ENCODE data around the gene DLST.
"Not testable (repeated sequence)": the region's sequence is repeated elsewhere in the genome, so short reads cannot be mapped to it uniquely, and the experiment has no call there.

The DLST gene

DNA sequence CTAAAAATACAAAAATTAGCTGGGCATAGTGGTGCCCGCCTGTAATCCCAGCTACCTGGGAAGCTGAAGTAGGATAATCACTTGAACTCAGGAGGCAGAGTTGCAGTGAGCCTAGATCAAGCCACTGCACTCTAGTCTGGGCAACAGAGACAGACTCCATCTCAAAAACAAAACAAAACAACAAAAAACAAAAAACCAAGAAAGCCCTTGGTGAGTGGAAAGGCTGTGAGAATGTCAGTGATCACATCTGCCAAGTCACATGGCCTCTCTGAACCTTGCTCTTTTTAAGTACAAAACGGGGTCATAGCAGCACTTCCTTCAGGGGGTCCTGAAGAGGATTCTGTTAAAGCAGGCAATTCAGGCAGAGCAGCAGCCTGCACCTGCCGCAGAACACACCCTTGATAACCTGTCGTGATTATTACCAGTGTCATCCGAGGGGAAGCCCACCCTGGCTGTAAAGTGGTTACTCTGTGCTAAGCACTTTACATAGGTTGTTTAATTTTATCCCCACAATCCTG lies 31.7 kb downstream of the DLST start:
- in situ Hi-C loops (cut with HindIII; ENCODE audit: low sequenced_read_pairs) = no loop called here

DNA sequence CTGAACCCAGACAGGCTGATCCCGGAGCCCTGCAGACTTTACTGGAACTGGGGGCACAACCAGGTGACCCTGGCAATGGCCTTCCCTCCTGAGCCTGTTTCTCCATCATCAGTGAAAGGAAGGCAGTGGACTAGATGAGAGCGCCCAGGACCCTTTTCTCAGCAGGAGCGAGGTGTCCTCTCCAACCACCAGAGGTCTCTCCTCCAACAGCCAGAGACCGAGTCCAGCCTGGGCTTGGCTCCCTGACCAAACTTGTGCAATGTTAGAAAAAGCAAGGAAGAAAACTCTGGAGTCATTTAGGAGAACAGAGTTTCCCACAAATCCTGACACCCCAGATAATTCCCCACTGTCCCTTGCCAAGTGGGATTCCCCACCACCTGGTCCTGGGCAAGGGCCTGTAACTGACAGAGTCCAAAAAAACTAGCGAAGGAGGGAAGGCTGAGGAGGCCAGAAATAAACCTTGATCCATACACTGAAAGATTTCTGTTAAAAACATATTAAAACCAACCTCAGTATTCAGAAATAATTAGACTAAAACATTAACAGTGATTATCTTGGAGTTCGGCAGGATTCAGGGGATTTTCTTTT lies 32.4 kb downstream of the DLST start:
- in situ Hi-C loops (cut with HindIII; ENCODE audit: low sequenced_read_pairs) = no loop called here

DNA sequence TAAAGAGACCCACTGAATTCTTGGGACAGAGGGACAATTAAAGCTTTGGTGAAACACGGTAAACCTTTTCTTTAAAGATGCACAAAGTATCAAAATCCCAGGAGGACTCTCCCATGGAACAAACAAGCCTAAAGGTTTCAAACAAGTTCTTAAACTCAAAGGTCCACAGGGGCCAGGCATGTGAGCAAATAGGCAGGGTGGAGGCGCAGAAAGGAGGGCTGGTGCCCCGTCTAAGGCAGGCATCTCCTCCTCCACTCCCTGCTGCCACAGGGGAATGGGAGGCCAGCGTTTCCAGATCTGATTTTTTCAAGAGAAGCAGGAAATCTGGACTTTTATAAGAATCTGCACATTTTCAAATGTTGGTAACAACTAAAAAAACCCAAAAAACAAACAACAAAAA lies 33.7 kb downstream of the DLST start:
- in situ Hi-C loops (cut with HindIII; ENCODE audit: low sequenced_read_pairs) = loop anchor here (5.0 kb wide), 1 partner anchor 97 kb away; no protein-coding TSS in a partner anchor

DNA sequence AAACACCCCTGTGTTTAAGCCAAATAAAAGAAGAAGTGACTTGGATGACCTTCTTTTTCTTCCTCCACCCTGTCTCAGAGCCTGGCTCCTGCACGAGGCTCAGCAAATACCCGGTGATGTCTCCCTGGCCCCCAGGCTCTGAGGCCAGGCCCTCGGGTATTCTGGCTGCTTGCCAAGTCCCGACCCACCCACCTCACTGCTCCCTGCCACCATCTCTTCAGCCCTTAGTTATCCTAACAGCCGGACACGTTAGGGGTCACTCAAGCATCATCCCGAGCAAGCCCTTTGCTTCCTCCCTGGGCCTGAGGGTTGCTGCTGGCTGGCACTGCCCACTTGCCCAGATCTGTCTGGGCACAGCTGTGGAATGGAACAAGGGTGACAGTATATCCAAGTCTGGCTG lies 34.1 kb downstream of the DLST start:
- in situ Hi-C loops (cut with HindIII; ENCODE audit: low sequenced_read_pairs) = loop anchor here (5.0 kb wide), 1 partner anchor 96 kb away; no protein-coding TSS in a partner anchor

DNA sequence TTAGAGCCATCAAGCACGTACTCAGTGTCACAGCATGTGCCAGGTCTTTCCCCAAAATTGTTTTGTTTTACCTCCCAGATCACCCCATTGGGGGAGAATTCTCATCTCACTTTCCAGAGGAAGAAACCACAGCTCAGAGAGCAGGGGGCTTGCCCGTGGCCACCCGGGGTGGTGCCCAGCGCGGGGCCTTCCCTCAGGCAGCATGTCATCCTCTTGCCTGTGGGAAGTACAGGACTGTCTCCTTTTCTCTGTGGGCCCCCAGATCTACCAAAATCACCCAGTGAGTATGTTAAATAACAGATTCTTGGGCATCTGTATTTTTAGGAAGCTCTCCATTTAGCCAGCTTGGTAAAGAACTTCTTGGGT lies 35.4 kb downstream of the DLST start:
- in situ Hi-C loops (cut with HindIII; ENCODE audit: low sequenced_read_pairs) = loop anchor here (5.0 kb wide), 1 partner anchor 95 kb away; no protein-coding TSS in a partner anchor

DNA sequence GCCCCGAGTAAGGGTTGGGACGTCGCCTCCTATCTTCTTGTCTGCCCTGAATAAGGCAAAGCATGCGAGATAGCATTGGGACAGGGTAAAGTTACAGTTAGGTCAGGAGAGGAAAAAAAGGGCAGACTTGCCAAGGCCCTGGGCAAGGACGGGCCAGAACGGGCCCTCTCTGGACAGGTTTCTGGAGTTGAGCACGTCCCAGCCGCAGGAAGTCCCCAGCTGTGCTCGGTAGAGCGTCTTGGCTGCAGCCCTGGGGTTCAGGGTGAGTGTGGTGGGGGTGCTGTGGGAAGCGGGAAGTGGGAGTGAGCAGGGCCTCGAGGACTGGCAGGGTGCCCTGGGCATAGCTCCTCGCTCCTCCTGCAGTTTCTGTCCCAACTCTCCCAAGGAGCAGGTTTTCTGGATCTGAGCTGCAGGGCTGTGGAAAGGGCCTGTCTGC lies 35.9 kb downstream of the DLST start:
- in situ Hi-C loops (cut with HindIII; ENCODE audit: low sequenced_read_pairs) = loop anchor here (5.0 kb wide), 1 partner anchor 95 kb away; no protein-coding TSS in a partner anchor

DNA sequence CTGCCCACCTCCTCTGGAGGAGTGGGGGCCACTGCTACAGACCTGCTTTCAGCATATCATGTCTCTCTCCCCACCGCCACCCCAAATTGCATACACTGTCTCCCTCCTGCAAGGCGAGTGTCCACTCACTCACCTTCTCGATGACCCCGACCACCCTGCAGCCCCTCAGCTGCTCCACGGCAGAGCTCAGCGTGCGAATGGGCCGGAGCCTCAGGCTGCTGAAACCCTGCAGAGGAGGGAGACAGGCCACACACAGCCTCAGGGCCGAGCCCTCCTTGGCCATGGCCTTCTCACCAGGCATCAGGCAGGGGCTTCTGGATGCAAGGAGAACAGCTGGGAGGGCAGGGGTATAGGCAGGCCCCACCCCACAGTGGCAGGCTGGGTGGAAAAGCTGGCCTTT lies 36.7 kb downstream of the DLST start:
- in situ Hi-C loops (cut with HindIII; ENCODE audit: low sequenced_read_pairs) = loop anchor here (5.0 kb wide), 1 partner anchor 94 kb away; no protein-coding TSS in a partner anchor

DNA sequence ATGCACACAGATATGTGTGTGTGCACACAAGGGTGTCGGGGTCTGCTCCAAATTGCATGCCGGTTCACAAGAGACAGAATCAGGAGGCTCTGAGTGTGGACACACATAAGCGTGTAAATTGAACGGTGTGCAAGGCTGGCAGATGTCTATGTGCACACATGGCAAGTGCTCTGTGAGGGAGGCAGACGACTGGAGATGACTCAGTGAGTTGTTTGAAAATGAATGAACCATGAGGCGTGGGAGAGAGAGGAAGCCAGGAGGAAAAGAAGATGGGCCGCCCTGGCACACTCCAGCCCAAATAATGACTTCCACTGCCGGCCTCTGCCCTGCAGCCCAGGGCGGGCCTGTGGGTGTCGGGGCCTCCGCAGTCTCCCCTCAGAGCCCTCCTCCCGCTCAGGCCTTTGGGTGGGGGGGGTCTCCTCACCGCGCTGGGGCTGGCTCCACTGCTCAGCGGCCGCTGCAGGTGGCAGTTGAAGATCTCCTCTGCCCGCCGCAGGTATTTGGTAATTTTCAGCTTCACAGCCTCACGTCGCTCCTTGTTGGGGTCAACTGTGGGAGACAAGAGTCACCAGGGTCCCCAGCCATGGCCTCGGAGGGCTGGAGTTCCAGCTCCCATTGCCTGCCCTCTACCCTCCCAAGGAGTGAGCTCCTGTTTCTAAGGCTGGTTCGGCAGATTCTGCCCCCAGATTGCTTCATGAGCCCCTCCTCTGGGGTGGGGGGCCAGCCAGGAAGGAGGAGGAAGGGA lies 37.9 kb downstream of the DLST start:
- in situ Hi-C loops (cut with HindIII; ENCODE audit: low sequenced_read_pairs) = loop anchor here (5.0 kb wide), 1 partner anchor 93 kb away; no protein-coding TSS in a partner anchor

DNA sequence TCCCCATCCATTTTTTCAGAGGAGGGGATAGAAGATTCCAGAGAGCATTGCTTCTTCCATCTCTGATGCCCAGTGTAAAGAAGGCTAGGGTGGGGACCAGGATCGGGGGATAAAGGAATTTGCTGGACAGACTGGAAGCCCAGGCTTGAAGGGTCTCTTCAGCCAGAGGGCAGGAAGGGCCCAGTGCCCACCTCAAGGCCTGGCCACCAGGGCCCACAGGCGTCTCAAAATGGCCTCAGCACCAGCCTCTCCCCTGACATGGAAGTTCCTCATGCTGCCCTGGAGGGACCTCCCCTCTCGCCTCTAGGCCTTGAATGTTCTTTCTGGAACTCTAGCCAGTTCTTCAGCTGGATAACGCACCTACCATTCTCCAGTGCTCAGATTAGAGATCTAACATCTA lies 38.6 kb downstream of the DLST start:
- in situ Hi-C loops (cut with HindIII; ENCODE audit: low sequenced_read_pairs) = no loop called here

DNA sequence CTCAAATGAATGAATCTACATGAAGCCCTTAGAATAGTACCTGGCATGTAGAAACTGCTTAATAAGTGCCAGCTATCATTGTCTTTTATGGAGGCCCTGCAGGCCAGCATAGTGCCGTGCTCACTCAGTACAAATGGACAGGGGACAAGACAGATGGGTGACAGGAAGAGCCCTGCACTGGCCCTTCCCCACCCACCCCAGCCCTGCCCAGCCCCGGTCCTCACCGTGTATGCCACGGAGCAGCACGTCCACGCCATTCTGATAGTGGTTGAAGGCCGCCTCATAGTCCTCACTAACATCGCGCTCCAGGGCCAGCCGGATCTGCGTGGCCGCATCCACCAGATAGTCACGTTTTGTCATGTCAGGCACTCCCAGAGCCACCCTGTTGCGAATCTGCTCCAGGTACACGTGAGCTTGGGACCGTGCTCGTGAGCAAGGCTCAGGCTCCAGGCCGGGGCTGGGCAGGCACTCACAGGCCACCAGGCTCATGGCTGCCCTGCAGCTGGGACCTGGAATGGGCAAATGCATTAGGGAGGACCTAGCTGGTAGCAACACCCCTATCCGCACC lies 39.4 kb downstream of the DLST start:
- in situ Hi-C loops (cut with HindIII; ENCODE audit: low sequenced_read_pairs) = no loop called here

DNA sequence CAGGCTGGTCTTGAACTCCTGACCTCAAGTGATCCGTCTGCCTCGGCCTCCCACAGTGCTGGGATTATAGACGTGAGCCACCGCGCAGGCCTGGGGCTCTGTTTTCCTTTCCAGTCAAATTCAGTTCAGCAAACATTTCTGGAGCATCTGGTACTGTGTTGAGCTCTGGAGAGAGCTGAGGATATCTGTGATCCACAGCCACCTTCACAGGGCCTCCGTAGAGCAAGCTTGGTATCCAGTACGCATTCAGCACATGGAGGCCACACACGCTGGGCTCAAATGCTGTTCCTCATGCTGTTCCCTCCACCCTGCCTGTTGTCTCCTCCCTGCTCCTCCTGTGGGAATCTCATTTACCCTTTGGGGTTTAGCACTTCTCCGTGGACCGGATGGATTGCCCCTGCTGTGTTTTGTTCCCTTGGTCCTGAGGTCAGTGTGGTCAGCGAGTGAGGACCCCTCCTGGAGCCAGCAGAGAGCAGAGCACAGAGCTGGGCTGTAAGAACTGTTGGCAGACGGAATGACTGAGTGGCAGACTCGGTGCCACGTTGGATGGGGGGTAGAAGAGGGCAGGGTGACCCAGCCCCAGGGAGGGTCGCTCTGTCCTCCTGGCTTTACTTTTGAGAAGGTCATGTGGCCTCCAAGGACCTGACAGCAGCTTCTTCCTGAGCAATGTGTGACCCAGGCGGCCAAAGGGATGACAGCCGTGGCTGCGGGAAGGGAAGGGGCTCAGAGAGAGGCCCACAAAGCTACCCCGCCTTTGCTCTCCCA lies 40.5 kb downstream of the DLST start:
- in situ Hi-C loops (cut with HindIII; ENCODE audit: low sequenced_read_pairs) = no loop called here

DNA sequence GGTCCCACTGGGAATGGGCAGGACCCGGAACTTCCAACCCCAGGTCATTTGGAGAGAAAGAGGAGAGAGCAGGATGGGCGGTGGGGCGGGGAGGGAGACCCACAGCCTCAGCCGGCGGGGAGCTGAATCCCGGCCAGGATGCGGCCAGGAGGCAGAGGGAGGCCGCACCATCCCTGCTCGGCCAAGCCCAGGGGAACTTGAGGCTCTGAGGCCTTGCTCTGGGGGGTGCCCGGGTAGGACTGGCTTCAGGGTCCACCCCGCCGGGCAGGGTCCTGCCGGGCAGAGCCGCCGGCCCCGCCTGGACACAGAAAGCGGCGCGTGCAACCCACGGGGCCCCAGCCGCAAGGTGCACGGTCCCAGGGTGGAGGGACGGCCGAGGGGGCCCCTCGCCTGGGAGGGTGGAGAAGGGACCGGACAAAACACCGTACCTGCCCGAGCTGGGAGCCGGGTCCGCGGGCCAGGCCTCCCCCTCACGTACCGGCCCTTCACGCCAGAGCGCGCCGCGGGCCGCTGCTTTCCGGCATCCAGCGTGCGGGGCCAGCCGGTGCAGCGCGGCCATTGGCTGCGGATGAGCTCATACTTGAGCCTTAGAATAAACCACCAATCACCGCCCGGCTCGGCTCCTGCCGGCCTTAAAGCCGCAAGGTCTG lies 41.2 kb downstream of the DLST start, which contains the start of gene RPS6KL1:
Gene RPS6KL1 (minus strand): TSS at position 509 of the 650 bp plus-strand sequence. CDS start 1,719 bp downstream, outside the sequence.
- in situ Hi-C loops (cut with HindIII; ENCODE audit: low sequenced_read_pairs) = no loop called here

DNA sequence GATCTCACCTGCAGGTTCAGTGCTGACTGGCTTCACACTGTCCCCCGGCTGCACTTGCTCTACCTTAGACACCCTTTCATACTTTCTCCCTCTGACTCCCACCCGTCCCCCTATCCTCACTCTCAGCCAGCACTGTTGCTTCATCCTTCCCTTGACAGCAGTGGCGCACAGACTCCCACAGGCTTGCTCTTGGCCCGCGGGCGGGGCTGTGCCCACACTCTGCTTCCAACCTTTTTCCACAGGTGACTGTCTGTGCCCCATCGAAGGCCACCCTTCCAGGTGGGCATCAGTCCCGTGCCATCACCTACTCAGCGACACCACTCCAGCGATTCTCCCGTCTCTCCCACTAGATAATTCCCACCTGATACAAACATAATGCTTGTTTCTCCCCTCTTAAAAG lies 42.3 kb downstream of the DLST start:
- in situ Hi-C loops (cut with HindIII; ENCODE audit: low sequenced_read_pairs) = no loop called here

DNA sequence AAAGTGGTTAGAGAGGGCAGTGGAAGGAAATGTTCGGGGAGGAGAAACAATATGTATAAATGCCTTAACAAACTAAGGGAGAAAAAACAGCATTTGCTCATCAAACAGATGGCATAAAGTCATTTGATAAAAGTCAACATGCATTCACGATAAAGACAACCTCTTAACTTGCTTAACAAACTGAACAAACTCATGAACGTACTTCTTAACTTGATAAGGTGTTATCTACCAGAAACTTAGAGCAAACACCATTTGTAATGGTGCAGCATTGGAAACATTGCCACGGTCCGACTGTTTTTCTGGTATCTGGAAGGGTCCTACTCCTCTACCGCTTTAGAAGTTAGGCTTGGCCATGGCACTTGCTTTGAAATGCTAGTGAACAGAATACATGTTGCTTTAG lies 45.5 kb downstream of the DLST start:
- in situ Hi-C loops (cut with HindIII; ENCODE audit: low sequenced_read_pairs) = no loop called here

DNA sequence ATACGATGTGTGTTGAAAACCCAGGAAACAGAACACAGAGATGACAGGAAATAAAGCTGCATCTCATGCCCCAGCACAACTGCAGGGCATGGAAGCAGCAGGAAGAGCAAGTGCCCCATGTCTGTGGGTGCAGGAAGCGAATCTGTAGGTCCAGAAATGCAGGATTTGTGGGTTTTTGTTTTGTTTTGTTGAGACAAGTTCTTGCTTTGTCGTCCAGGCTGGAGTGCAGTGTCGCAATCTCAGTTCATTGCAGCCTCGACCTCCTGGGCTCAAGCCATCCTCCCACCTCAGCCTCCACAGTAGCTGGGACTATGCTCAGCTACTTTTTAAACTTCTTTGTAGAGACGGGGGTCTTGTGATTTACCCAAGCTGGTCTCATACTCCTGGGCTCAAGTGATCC lies 47.5 kb downstream of the DLST start:
- in situ Hi-C loops (cut with HindIII; ENCODE audit: low sequenced_read_pairs) = no loop called here

DNA sequence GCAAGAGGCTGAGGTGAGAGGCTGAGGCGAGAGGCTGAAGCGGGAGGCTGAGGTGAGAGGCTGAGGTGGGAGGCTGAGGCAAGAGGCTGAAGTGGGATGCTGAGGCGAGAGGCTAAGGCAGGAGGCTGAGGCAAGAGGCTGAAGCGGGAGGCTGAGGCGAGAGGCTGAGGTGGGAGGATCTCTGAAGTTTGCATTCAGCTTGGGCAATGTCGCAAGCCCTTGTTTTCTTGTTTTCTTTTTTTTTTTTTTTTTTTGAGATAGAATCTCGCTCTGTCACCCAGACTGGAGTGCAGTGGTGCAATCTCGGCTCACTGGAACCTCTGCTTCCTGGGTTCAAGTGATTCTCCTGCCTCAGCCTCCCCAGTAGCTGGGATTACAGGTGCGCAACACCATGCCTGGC lies 50.0 kb downstream of the DLST start:
- in situ Hi-C loops (cut with HindIII; ENCODE audit: low sequenced_read_pairs) = not testable (repeated sequence)

DNA sequence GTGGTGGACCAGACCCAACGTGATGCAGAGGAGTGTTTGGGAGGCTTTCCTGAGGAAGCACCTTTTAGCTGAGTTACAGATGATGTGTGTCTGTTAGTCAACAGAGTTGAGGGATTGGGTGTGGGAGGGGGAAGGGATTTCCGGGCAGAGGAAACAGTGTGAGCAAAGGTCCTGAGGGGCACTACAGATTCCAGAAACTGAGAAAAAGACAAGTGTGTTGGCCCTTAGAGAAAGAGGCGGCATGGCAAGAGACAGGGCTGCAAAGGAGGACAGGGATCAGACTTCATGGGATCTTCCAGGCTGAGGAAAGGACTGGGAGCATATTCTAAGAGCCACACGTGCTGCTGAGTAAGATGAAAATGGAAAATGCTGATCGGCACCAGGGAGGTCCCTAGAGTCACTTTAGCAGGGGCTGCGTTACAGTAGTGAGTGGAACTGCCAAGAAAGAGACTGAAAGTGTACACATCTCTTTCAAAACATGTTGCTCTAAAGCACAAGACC lies 50.7 kb downstream of the DLST start:
- in situ Hi-C loops (cut with HindIII; ENCODE audit: low sequenced_read_pairs) = no loop called here

DNA sequence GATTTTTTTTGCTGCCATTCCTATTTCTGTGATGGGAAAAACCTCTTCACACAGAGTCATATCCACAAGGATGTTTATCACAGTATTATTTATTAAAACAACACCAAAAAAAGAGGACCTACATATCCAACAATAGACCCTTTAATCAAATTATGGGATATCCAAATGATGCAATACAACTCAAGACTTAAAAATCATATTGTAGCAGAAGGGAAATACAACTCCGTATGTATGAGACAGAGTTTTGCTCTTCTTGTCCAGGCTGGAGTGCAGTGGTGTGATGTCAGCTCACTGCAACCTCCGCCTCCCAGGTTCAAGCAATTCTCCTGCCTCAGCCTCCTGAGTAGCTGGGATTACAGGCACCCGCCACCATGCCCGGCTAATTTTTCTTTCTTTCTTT lies 51.2 kb downstream of the DLST start:
- in situ Hi-C loops (cut with HindIII; ENCODE audit: low sequenced_read_pairs) = not testable (repeated sequence)

DNA sequence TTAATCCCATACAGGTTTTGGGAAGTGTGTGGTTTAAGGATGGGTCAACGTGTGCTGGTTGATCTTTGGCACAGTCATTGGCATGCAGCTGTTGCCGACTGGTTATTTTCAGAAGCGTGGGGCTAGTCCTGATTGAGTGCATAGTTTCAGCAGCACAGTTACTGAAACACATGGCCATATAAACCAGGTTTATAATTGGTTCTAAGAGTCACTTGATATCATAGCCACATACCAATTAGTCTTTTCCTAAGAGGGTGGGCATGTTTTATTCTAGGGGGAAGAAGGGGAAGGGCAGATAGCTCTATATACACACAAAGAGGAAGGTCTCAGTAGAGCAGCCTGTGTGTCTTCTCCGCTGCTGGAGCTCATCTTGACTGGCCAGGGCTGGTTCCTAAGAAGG lies 52.3 kb downstream of the DLST start:
- in situ Hi-C loops (cut with HindIII; ENCODE audit: low sequenced_read_pairs) = no loop called here
